Measurements from ENCODE around the gene DIS3L.
"Not testable (repeated sequence)": the region's sequence is repeated elsewhere in the genome, so short reads cannot be mapped to it uniquely, and the experiment has no call there.

Gene DIS3L

DNA sequence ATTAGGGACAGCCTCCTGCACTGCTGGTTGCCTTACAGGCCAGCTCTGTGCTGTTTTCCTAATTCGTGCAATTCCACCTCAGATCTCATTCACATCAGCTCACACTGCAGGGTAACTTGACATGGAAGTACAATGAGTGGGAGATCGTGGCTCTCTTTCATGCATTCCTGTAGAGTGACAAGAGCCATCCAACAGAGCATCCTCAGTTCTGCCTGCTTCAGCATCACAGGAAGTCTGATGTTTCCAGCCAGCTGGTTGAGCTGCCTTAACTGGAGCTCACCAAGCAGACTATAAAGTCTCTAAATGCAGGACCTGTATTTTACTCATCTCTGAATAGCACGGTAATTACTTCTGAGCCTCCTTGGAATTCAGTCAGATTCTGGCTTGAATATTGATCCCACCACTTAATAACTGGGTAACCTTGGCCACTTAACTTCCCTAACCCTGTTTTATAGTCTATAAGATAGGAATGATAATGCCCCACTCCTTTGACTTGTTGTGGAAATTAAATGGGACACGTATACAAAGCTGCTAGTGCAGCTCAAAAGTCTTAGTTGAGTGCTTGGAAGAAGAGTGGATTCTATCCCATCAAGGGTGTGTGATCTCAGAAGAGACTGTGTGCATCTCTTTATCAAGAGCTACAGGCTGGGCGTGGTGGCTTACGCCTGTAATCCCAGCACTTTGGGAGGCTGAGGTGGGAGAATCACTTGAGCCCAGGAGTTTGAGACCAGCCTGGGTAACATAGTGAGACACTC lies 1.4 kb upstream of the DIS3L start:
- Histone ChIP-seq H3K9ac (ENCODE audit: low read depth in 1 of 2, low read length in 2 of 2) (no peak overlapping the region), H3K4me3 (ENCODE audit: low read length in 2 of 2) (no peak overlapping the region), H3K36me3 (ENCODE audit: control insufficient read depth in 2 of 2, insufficient read depth in 2 of 2, low read length in 2 of 2) (no peaks in the 10 kb centered on the region), H3K9me3 (ENCODE audit: control insufficient read depth in 2 of 2, low read length in 2 of 2) (no peaks in the 10 kb centered on the region), H3K27me3 (ENCODE audit: control insufficient read depth in 2 of 2, insufficient read depth in 2 of 2, low read length in 2 of 2) (no peaks in the 10 kb centered on the region), H3K27ac (ENCODE audit: low read depth in 2 of 2, low read length in 2 of 2) (no peak overlapping the region), H3K4me1 (ENCODE audit: control insufficient read depth in 2 of 2, insufficient read depth in 2 of 2, low read length in 2 of 2) (peaks cover 14 to 20% of the 10 kb centered on the region in 2 donors)

DNA sequence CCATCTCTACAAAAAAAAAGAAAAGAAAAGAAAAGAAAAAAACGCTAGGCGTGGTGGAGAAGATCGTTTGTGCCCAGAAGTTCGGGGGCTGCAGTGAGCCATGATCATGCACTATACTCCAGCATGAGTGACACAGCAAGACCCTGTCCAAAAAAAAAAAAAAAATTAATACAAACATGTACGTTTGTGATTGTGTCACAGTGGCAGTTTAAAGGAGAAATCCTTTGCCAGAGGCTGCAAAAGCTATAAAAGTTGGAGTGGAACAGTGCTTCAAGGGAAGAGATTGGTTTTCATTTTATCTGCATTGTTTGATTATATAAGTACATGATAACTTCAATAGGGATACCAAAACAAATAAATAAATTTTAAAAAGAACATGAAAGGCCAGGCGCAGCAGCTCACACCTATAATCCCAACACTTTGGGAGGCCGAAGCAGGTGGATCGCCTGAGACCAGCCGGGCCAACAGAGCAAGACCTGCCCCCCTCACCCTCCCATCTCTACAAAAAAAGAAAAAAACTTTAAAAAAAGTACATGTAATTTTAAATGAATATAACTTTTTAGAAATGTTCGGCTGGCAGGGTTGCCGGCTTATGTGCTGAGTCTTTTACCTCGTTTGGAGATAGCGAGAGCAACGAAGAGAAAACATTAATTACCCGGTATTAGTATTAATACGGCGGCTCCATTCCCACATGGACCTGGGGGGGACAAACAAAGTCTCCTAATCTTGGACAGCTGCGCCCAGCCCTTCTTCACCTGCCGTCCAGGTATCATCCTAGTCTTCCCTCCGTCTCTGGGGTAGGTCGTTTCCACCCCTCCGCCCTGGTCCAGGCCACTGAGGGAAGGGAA lies 573 bp upstream of the DIS3L start:
- Histone ChIP-seq H3K9ac (ENCODE audit: low read depth in 1 of 2, low read length in 2 of 2) (peak overlapping the region; percentile 76 to 80), H3K4me3 (ENCODE audit: low read length in 2 of 2) (peak overlapping the region; percentile 64 to 82), H3K27ac (ENCODE audit: low read depth in 2 of 2, low read length in 2 of 2) (peak overlapping the region; percentile 75 to 89), H3K36me3 (ENCODE audit: control insufficient read depth in 2 of 2, insufficient read depth in 2 of 2, low read length in 2 of 2) (no peaks in the 10 kb centered on the region), H3K9me3 (ENCODE audit: control insufficient read depth in 2 of 2, low read length in 2 of 2) (no peaks in the 10 kb centered on the region), H3K4me1 (ENCODE audit: control insufficient read depth in 2 of 2, insufficient read depth in 2 of 2, low read length in 2 of 2) (peaks cover 14 to 20% of the 10 kb centered on the region in 2 donors), H3K27me3 (ENCODE audit: control insufficient read depth in 2 of 2, insufficient read depth in 2 of 2, low read length in 2 of 2) (no peaks in the 10 kb centered on the region)

DNA sequence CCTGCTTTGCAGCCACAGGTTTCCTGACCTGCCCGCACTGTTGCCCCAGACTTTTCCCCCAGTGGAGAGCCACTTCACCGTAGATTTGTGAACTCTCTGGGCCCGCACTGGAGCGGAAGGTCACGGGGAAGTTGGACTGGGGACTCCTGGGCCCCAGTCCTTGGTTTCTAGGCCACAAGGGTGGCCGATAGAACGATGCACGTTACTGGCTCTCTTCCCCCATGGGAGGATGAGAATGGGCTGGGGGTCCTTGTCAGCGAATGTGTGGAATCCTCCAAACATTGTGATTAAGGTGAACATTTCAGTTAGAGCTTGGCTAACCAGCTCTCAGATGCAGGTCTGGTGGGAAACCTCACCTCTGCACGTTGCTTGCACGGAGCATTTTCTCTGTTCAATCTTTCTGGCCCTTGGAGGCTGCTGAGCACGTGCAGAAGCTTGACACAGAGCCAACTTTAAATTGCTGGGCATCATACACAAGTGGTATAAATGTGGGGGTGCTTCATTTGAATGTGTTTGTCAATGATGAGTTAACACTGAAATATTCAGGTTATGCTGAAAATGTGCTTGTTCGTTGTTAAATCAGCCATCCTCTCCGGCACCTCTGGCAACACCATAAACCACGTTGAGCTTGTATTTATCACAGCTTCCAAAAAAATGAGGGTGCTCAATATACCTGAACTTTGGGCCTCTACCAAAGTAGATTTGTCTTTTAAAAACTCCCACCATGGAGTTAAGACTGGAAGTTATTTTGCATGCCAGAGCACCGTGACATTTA lies 976 bp downstream of the DIS3L start:
- no peaks in the 10 kb centered on the region for H3K27me3 ChIP-seq (ENCODE audit: control insufficient read depth in 2 of 2, insufficient read depth in 2 of 2, low read length in 2 of 2)
- peak overlapping the region; percentile 75 to 89 for H3K27ac ChIP-seq (ENCODE audit: low read depth in 2 of 2, low read length in 2 of 2)
- peaks cover 14 to 20% of the 10 kb centered on the region in 2 donors for H3K4me1 ChIP-seq (ENCODE audit: control insufficient read depth in 2 of 2, insufficient read depth in 2 of 2, low read length in 2 of 2)

DNA sequence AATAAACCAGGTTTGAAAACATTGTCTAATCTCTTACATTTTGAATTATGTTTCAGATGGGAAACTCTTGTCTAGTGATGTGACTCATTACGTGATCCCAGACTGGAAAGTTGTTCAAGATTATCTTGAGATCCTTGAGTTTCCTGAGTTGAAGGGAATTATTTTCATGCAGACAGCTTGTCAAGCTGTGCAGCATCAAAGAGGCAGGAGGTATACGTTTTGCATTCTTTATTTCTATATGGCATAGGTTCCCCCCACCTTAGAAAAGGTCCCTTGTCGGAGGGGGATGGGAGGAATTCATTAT lies 1.5 kb downstream of the DIS3L start:
- Histone ChIP-seq H3K4me1 (ENCODE audit: control insufficient read depth in 2 of 2, insufficient read depth in 2 of 2, low read length in 2 of 2) (peaks cover 14 to 20% of the 10 kb centered on the region in 2 donors), H3K27me3 (ENCODE audit: control insufficient read depth in 2 of 2, insufficient read depth in 2 of 2, low read length in 2 of 2) (no peaks in the 10 kb centered on the region), H3K27ac (ENCODE audit: low read depth in 2 of 2, low read length in 2 of 2) (no peak overlapping the region), H3K9ac (ENCODE audit: low read depth in 1 of 2, low read length in 2 of 2) (peak overlapping the region; percentile 64 to 80), H3K36me3 (ENCODE audit: control insufficient read depth in 2 of 2, insufficient read depth in 2 of 2, low read length in 2 of 2) (peaks cover 0 to 3% of the 10 kb centered on the region in 2 donors), H3K9me3 (ENCODE audit: control insufficient read depth in 2 of 2, low read length in 2 of 2) (no peaks in the 10 kb centered on the region), H3K4me3 (ENCODE audit: low read length in 2 of 2) (peak overlapping the region in 1 of 2 donors; percentile 82)

More for the DNA sequence above, 976 bp downstream of the DIS3L start:
- peaks cover 0 to 3% of the 10 kb centered on the region in 2 donors for H3K36me3 ChIP-seq (ENCODE audit: control insufficient read depth in 2 of 2, insufficient read depth in 2 of 2, low read length in 2 of 2)
- H3K9ac ChIP-seq (ENCODE audit: low read depth in 1 of 2, low read length in 2 of 2): peak overlapping the region; percentile 64 to 80
- H3K9me3 ChIP-seq (ENCODE audit: control insufficient read depth in 2 of 2, low read length in 2 of 2): no peaks in the 10 kb centered on the region
- peak overlapping the region; percentile 64 to 82 for H3K4me3 ChIP-seq (ENCODE audit: low read length in 2 of 2)

- H3K36me3 ChIP-seq (ENCODE audit: control insufficient read depth in 2 of 2, insufficient read depth in 2 of 2, low read length in 2 of 2): peaks cover 0 to 3% of the 10 kb centered on the region in 2 donors
- H3K27ac ChIP-seq (ENCODE audit: low read depth in 2 of 2, low read length in 2 of 2): no peak overlapping the region
- H3K9me3 ChIP-seq (ENCODE audit: control insufficient read depth in 2 of 2, low read length in 2 of 2): no peaks in the 10 kb centered on the region
- no peak overlapping the region for H3K9ac ChIP-seq (ENCODE audit: low read depth in 1 of 2, low read length in 2 of 2)
- peaks cover 14 to 20% of the 10 kb centered on the region in 2 donors for H3K4me1 ChIP-seq (ENCODE audit: control insufficient read depth in 2 of 2, insufficient read depth in 2 of 2, low read length in 2 of 2)
- no peaks in the 10 kb centered on the region for H3K27me3 ChIP-seq (ENCODE audit: control insufficient read depth in 2 of 2, insufficient read depth in 2 of 2, low read length in 2 of 2)
- H3K4me3 ChIP-seq (ENCODE audit: low read length in 2 of 2): no peak overlapping the region
These were observed 2.8 kb downstream of the DIS3L start for GRCh38 chr15:66296186-66296585.

- H3K4me1 ChIP-seq (ENCODE audit: control insufficient read depth in 2 of 2, insufficient read depth in 2 of 2, low read length in 2 of 2): peaks cover 10 to 12% of the 10 kb centered on the region in 2 donors
- H3K9me3 ChIP-seq (ENCODE audit: control insufficient read depth in 2 of 2, low read length in 2 of 2): no peaks in the 10 kb centered on the region
- H3K27ac ChIP-seq (ENCODE audit: low read depth in 2 of 2, low read length in 2 of 2): no peak overlapping the region
- H3K27me3 ChIP-seq (ENCODE audit: control insufficient read depth in 2 of 2, insufficient read depth in 2 of 2, low read length in 2 of 2): no peaks in the 10 kb centered on the region
- no peak overlapping the region for H3K9ac ChIP-seq (ENCODE audit: low read depth in 1 of 2, low read length in 2 of 2)
- H3K36me3 ChIP-seq (ENCODE audit: control insufficient read depth in 2 of 2, insufficient read depth in 2 of 2, low read length in 2 of 2): peaks cover 0 to 7% of the 10 kb centered on the region in 2 donors
- no peak overlapping the region for H3K4me3 ChIP-seq (ENCODE audit: low read length in 2 of 2)
These were observed 5.5 kb downstream of the DIS3L start for GRCh38 chr15:66298803-66299251.

GRCh38 chr15:66302489-66303278 lies 9.3 kb downstream of the DIS3L start:
- Histone ChIP-seq H3K36me3 (ENCODE audit: control insufficient read depth in 2 of 2, insufficient read depth in 2 of 2, low read length in 2 of 2) (peaks cover 4 to 10% of the 10 kb centered on the region in 2 donors), H3K4me3 (ENCODE audit: low read length in 2 of 2) (no peak overlapping the region), H3K4me1 (ENCODE audit: control insufficient read depth in 2 of 2, insufficient read depth in 2 of 2, low read length in 2 of 2) (peaks cover 2 to 5% of the 10 kb centered on the region in 2 donors), H3K27me3 (ENCODE audit: control insufficient read depth in 2 of 2, insufficient read depth in 2 of 2, low read length in 2 of 2) (no peaks in the 10 kb centered on the region), H3K9me3 (ENCODE audit: control insufficient read depth in 2 of 2, low read length in 2 of 2) (no peaks in the 10 kb centered on the region), H3K27ac (ENCODE audit: low read depth in 2 of 2, low read length in 2 of 2) (no peak overlapping the region), H3K9ac (ENCODE audit: low read depth in 1 of 2, low read length in 2 of 2) (no peak overlapping the region)

DNA sequence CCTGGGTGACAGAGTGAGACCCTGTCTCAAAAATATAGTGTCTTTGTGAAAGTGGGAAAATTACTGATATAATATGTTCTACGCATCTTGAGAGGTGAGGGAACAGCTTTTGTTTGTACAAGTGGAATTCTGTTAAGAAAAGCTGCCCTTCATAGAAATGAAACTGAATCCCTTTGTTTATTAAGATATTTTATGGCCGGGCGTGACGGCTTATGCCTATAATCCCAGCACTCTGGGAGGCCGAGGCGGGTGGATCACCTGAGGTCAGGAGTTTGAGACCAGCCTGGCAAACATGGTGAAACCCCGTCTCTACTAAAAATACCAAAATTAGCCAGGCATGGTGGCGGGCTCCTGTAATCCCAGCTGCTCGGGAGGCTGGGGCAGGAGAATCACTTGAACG lies 11.1 kb downstream of the DIS3L start:
- not testable (repeated sequence) for H3K9ac ChIP-seq (ENCODE audit: low read depth in 1 of 2, low read length in 2 of 2); H3K27me3 ChIP-seq (ENCODE audit: control insufficient read depth in 2 of 2, insufficient read depth in 2 of 2, low read length in 2 of 2); H3K4me1 ChIP-seq (ENCODE audit: control insufficient read depth in 2 of 2, insufficient read depth in 2 of 2, low read length in 2 of 2); H3K27ac ChIP-seq (ENCODE audit: low read depth in 2 of 2, low read length in 2 of 2); H3K4me3 ChIP-seq (ENCODE audit: low read length in 2 of 2); H3K9me3 ChIP-seq (ENCODE audit: control insufficient read depth in 2 of 2, low read length in 2 of 2)
- peaks cover 12 to 23% of the 10 kb centered on the region in 2 donors for H3K36me3 ChIP-seq (ENCODE audit: control insufficient read depth in 2 of 2, insufficient read depth in 2 of 2, low read length in 2 of 2)

- no peaks in the 10 kb centered on the region for H3K9me3 ChIP-seq (ENCODE audit: control insufficient read depth in 2 of 2, low read length in 2 of 2)
- H3K9ac ChIP-seq (ENCODE audit: low read depth in 1 of 2, low read length in 2 of 2): no peak overlapping the region
- H3K36me3 ChIP-seq (ENCODE audit: control insufficient read depth in 2 of 2, insufficient read depth in 2 of 2, low read length in 2 of 2): peaks cover 24 to 37% of the 10 kb centered on the region in 2 donors
- peak overlapping the region in 1 of 2 donors; percentile 7 for H3K4me3 ChIP-seq (ENCODE audit: low read length in 2 of 2)
- no peaks in the 10 kb centered on the region for H3K27me3 ChIP-seq (ENCODE audit: control insufficient read depth in 2 of 2, insufficient read depth in 2 of 2, low read length in 2 of 2)
- H3K4me1 ChIP-seq (ENCODE audit: control insufficient read depth in 2 of 2, insufficient read depth in 2 of 2, low read length in 2 of 2): peaks cover 2 to 5% of the 10 kb centered on the region in 2 donors
- no peak overlapping the region for H3K27ac ChIP-seq (ENCODE audit: low read depth in 2 of 2, low read length in 2 of 2)
These were observed 13.0 kb downstream of the DIS3L start for GRCh38 chr15:66306381-66306780.

Measured in mucosa of rectum (tissue), 2 donors.